Activated naive CD4-positive, alpha-beta T cell treated with anti-CD3 and anti-CD28 coated beads for 36 hours (primary cell): Measurements from ENCODE around the gene CWC25. TPM values are rescaled to one million over a fixed set of nuclear protein-coding genes. Genes with fewer than 3 reads are reported as not detected.
A peak's percentile ranks its signal among the peaks of the same experiment; 100 is the strongest.
"Not testable (repeated sequence)": the region's sequence is repeated elsewhere in the genome, so short reads cannot be mapped to it uniquely, and the experiment has no call there.

ENCODE experiments used
- CTCF ChIA-PET: fragments of 350-600 bp; sonication (Branson Sonifier 250); formaldehyde crosslinking; loops from one replicate; lab custom pipeline; 2021; ENCODE audit warnings: antibody characterized with exemption; lab: Charles Lee
- DNase-seq: peaks from one replicate; pipeline ENCODE4 v3.0.0-alpha.2; 2020
- H3K27ac Mint-ChIP-seq: one replicate; pipeline ENCODE4 v1.8.0; 2021; ENCODE audit warnings: mild to moderate bottlenecking, mixed read lengths
- H3K27me3 Mint-ChIP-seq: one replicate; pipeline ENCODE4 v1.8.0; 2021; ENCODE audit warnings: low read depth, mixed read lengths
- H3K36me3 Mint-ChIP-seq: one replicate; pipeline ENCODE4 v1.8.0; 2021; ENCODE audit warnings: low read depth, mixed read lengths
- H3K4me1 Mint-ChIP-seq: one replicate; pipeline ENCODE4 v1.8.0; 2021; ENCODE audit warnings: low read depth, mixed read lengths
- H3K4me3 Mint-ChIP-seq: one replicate; pipeline ENCODE4 v1.8.0; 2021; ENCODE audit warnings: mild to moderate bottlenecking, moderate library complexity, mixed read lengths
- H3K9me3 Mint-ChIP-seq: one replicate; pipeline ENCODE4 v1.8.0; 2021; ENCODE audit warnings: mixed read lengths
- intact Hi-C: fragments of 100-400 bp; cut with micrococcal nuclease; formaldehyde crosslinking; loops from one replicate; pipeline ENCODE4 v1.15.1; 2023
- total RNA-seq, 2 experiments: library from RNA; stranded (reverse); gene quantifications; one replicate each; pipeline ENCODE4 v1.2.3, GENCODE V29; 2021

Gene CWC25
- total RNA-seq, 2 experiments from 2014 or later: 18.6 to 21.9 TPM

DNA sequence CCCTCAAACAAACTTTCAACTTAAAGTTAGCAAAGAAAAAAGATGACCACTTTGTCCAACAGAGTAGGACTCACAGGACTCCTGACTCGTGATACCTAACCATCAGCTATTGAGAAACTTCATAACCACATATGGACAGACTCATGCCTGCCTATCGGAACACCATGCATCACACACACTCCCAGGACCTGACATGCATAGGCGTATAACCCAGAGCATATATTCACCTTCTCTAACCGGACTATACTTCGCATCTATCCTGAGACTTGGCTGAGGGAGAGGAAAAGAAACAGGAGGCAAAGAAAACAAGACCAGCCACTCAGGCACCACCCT lies 28.0 kb downstream of the CWC25 start:
- Mint-ChIP-seq H3K4me3 (peak overlapping the region; percentile 25), H3K36me3 (peaks cover 27% of the 10 kb centered on the region), H3K9me3 (no peaks in the 10 kb centered on the region), H3K27ac (no peak overlapping the region), H3K27me3 (no peaks in the 10 kb centered on the region), H3K4me1 (peaks cover 41% of the 10 kb centered on the region)
- no peak for DNase-seq
- intact Hi-C loops: loop anchor here (5.0 kb wide), 2 partner anchors 70 to 355 kb away; partner anchors contain the start of gene PLXDC1
- CTCF ChIA-PET: interaction anchor here (1.2 kb wide), 1 partner anchor 35 kb away, joined by 5 read pairs; no protein-coding TSS in a partner anchor

DNA sequence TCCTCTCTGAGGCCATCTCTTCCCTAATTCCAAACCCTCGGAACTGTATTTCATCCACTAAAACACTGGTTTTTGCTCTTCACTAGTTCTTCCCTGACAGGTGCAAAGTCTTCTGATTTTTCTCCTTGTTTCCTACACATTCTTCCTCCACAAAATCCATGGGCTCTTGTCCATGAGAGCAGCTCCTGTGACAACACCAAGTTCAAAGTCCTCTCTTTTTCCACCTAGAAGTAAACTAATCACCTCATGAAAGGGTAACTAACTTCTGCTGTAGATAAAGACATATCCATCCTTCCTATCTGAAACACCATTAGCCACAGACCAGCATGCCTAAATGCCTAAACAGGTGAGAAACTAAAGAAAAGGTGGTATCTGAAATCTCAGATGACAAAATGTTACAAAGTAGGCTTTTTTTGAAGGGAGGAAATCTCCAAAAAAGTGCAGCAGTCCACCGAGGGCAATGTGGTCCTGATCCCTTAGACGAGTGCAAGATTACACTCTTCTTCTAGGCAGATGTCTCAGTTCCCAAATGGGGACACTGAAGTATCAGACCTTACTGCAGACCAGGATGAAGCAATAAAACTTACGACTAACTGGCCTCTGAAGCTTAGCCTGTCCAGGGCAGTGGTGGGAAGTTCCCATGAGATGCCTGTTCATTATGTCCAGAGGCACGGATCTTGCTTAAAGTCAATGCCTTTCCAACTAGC lies 28.5 kb downstream of the CWC25 start:
- CTCF ChIA-PET: no interaction called here
- Mint-ChIP-seq H3K4me1 (peaks cover 43% of the 10 kb centered on the region), H3K27ac (no peak overlapping the region), H3K36me3 (peaks cover 23% of the 10 kb centered on the region), H3K27me3 (no peaks in the 10 kb centered on the region), H3K9me3 (no peaks in the 10 kb centered on the region), H3K4me3 (no peak overlapping the region)
- DNase-seq: no peak
- intact Hi-C loops: loop anchor here (5.0 kb wide), 2 partner anchors 71 to 356 kb away; partner anchors contain the start of gene PLXDC1

DNA sequence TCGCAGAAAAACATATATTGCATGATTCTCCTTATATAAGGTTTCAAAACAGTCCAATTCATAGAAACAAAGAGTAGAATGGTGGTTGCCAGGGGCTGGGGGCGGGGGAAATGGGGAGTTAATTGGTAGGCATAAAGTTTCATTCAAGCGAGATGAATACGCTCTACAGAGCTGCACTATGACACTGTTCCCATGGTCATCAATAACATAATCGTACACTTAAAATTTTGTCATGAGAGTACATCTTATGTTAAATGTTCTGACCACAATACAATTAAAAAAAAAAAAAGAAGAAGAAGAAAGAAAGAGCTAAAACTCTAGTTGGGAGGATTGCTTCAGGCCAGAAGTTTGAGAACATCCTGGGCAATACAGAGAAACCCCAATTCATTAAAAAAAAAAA lies 30.9 kb downstream of the CWC25 start:
- no peak for DNase-seq
- intact Hi-C loops: no loop called here
- no peak overlapping the region for H3K4me3 Mint-ChIP-seq
- no peaks in the 10 kb centered on the region for H3K27me3 Mint-ChIP-seq
- no peak overlapping the region for H3K27ac Mint-ChIP-seq
- H3K4me1 Mint-ChIP-seq: peaks cover 46% of the 10 kb centered on the region
- CTCF ChIA-PET: interaction anchor here (0.9 to 1.1 kb wide), 2 partner anchors 122 to 241 kb away, joined by 3 read pairs; no protein-coding TSS in a partner anchor
- no peaks in the 10 kb centered on the region for H3K9me3 Mint-ChIP-seq
- peaks cover 22% of the 10 kb centered on the region for H3K36me3 Mint-ChIP-seq

DNA sequence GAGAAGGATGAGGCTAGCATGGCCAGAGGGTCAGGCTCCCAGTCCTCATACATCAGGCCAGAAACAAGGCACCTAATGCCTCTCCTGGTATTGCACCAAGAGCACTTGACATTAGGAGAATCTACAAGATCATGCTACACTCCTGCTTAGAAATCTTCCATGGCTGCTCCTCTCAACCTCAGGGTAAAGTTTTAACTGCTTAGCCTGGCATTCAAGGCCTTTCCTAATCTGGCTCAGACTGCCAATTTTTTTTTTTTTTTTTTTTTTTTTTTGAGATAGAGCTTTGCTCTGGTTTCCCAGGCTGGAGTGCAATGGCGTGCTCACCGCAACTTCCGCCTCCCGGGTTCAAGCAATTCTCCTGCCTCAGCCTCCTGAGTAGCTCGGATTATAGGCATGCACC lies 34.0 kb downstream of the CWC25 start:
- H3K27me3 Mint-ChIP-seq: no peaks in the 10 kb centered on the region

DNA sequence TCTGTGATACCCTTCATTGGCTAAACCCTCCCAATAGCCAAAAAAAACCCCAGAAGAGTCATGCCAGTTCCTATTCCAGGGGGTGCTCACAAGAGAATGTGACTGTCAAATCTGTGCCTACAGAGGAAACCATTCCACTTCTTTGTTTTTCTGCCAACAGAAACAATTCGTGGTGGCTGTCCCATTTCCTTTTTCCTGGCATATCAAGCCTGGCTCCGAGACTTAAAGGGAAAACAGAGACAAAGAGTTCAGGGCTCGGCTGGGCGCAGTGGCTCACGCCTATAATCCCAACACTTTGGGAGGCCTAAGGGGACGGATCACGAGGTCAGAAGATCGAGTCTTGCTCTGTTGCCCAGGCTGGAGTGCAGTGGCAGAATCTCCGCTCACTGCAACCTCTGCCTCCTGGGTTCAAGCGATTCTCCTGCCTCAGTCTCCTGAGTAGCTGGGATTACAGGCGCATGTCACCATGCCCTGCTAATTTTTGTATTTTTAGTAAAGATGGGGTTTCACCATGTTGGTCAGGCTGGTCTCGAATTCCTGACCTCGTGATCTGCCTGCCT lies 34.9 kb downstream of the CWC25 start:
- Mint-ChIP-seq H3K36me3 (peaks cover 21% of the 10 kb centered on the region), H3K4me1 (peaks cover 18% of the 10 kb centered on the region)
- H3K27me3 Mint-ChIP-seq, H3K27ac Mint-ChIP-seq, H3K4me3 Mint-ChIP-seq, H3K9me3 Mint-ChIP-seq, intact Hi-C loops, DNase-seq: not testable (repeated sequence)
- CTCF ChIA-PET: interaction anchor here (0.7 kb wide), 1 partner anchor 56 kb away, joined by 3 read pairs; no protein-coding TSS in a partner anchor

More for the DNA sequence above, 34.0 kb downstream of the CWC25 start:
- Mint-ChIP-seq H3K36me3 (peaks cover 18% of the 10 kb centered on the region), H3K4me1 (peaks cover 23% of the 10 kb centered on the region), H3K9me3 (no peaks in the 10 kb centered on the region), H3K27ac (no peak overlapping the region), H3K4me3 (no peak overlapping the region)
- intact Hi-C loops: no loop called here
- DNase-seq: no peak
- CTCF ChIA-PET: interaction anchor here (0.7 kb wide), 1 partner anchor 26 kb away, joined by 4 read pairs; no protein-coding TSS in a partner anchor

DNA sequence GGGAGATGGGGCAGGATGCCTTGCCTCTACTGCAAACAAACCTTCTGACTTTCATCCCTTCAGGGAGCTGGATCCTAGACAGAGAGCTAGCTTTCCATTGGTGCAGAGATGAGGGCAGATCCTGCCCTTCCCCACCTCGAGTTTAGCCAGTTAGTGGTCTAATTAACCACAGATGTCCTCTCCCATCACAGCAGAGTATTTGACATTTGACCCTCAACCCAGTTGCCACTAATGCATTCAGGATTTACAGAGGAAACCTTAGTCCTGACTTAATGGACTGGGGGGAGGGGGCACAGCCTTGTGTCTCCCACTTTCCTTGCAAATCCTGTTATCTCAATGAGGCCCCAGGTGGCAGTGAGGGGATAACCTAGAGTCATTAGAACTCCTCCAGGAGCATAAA lies 35.9 kb downstream of the CWC25 start:
- Mint-ChIP-seq H3K9me3 (no peaks in the 10 kb centered on the region), H3K4me3 (no peak overlapping the region), H3K4me1 (peaks cover 15% of the 10 kb centered on the region), H3K27ac (no peak overlapping the region), H3K36me3 (peaks cover 18% of the 10 kb centered on the region), H3K27me3 (no peaks in the 10 kb centered on the region)
- CTCF ChIA-PET: no interaction called here
- intact Hi-C loops: no loop called here
- DNase-seq: no peak

DNA sequence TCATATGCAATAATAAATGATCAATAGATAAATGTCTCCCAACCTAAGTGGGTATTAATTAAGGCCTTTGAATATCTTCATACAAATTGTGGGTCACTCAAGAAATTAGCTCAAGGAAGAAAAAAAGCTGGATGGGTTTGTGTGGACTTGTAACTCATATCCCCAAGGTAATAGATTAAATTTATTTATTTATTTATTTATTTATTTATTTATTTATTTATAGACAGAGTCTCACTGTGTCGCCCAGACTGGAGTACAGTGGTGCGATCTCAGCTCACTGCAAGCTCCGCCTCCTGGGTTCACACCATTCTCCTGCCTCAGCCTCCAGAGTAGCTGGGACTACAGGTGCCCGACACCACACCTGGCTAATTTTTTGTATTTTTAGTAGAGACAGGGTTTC lies 37.1 kb downstream of the CWC25 start:
- H3K9me3 Mint-ChIP-seq, intact Hi-C loops, H3K27me3 Mint-ChIP-seq, H3K27ac Mint-ChIP-seq, DNase-seq, H3K4me3 Mint-ChIP-seq: not testable (repeated sequence)
- peaks cover 16% of the 10 kb centered on the region for H3K36me3 Mint-ChIP-seq
- CTCF ChIA-PET: interaction anchor here (1.0 kb wide), 1 partner anchor 53 kb away, joined by 3 read pairs; no protein-coding TSS in a partner anchor
- peaks cover 11% of the 10 kb centered on the region for H3K4me1 Mint-ChIP-seq

DNA sequence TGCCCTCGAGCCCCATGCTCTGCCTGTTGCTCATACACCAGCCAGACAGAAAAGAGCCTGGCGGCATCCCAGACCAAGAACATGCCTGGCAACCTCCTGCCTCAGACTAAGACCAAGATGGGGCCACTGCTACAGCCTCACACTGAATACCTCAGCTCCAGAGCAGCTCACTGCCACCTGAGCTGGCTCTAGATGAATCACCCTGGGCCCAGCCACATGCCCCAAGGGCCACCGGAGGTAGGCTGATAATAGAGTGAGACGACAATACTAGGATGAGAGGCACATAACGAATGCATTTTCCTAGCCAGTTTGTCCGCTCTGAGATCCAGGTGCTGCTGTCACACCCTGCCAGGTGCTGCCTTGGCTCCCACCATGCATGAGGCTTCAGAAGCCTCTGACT lies 38.7 kb downstream of the CWC25 start:
- DNase-seq: no peak
- Mint-ChIP-seq H3K9me3 (no peaks in the 10 kb centered on the region), H3K4me1 (peaks cover 8% of the 10 kb centered on the region), H3K4me3 (no peak overlapping the region), H3K27ac (no peak overlapping the region), H3K27me3 (no peaks in the 10 kb centered on the region), H3K36me3 (peaks cover 15% of the 10 kb centered on the region)
- CTCF ChIA-PET: no interaction called here
- intact Hi-C loops: no loop called here

DNA sequence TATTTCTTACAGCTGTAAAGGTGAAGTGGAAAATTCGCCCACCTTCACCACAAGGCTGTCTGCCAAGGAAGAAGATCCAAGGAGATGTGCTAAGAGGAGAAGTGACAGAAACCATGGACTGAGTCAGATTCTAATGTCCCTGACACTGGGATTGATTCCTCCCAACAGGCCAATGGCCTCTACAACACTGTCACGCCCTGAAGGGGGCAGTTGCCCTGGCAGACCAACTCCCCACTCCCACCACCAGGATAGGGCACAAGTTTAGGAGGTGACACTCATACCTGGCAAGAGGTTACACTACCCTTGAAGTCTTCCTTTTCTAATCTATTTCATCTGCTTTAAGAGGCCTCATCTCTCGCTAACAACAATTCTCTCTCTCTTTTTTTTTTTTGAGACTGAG lies 41.9 kb downstream of the CWC25 start:
- Mint-ChIP-seq H3K27ac (no peak overlapping the region), H3K4me1 (no peaks in the 10 kb centered on the region), H3K27me3 (no peaks in the 10 kb centered on the region), H3K4me3 (no peak overlapping the region), H3K9me3 (no peaks in the 10 kb centered on the region), H3K36me3 (peaks cover 17% of the 10 kb centered on the region)
- intact Hi-C loops: no loop called here
- no peak for DNase-seq
- CTCF ChIA-PET: interaction anchor here (0.5 kb wide), 1 partner anchor 23 kb away, joined by 4 read pairs; no protein-coding TSS in a partner anchor

DNA sequence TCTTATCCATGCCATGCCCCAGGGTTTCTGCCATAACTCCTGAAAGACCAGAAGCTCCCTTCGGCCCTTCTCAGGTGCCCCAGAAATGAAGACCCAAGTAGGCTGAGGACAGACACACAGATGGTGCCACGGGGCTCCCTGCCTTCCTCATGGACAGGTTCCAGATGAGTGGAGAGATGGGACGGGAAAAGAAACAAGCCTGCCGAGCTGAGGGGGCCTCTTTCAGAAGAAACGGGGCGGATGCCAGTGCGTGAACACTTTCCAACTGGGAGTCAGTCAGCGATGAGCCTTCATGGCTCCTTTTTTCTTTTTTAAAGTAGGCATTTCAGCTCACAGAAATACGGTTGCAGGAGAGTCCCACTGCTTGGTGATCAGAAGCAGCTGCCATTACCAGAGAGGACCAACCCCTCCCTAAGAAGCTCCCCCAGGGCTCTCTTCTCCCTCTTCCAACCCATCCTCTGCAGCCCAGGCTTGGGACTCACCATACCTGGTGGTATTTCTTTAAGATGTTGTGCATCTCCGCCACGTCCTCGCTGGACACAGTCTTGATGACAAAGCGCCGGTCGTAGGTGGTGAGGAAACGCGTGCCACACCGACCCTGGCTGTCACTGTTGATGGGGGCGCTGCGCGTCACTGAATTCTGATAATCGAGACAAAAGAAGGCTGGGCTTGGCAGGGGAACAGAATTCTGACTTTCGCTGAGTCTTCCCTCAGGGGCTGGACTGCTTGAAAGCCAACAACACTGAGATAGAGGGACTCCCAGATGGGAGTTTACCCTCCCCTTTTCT lies 45.0 kb downstream of the CWC25 start:
- DNase-seq: no peak
- H3K27me3 Mint-ChIP-seq: no peaks in the 10 kb centered on the region
- no peaks in the 10 kb centered on the region for H3K4me1 Mint-ChIP-seq
- H3K9me3 Mint-ChIP-seq: no peaks in the 10 kb centered on the region
- H3K36me3 Mint-ChIP-seq: peaks cover 12% of the 10 kb centered on the region
- no peak overlapping the region for H3K4me3 Mint-ChIP-seq
- H3K27ac Mint-ChIP-seq: no peak overlapping the region
- CTCF ChIA-PET: interaction anchor here (0.6 kb wide), 1 partner anchor 668 kb away, joined by 3 read pairs; no protein-coding TSS in a partner anchor
- intact Hi-C loops: no loop called here

DNA sequence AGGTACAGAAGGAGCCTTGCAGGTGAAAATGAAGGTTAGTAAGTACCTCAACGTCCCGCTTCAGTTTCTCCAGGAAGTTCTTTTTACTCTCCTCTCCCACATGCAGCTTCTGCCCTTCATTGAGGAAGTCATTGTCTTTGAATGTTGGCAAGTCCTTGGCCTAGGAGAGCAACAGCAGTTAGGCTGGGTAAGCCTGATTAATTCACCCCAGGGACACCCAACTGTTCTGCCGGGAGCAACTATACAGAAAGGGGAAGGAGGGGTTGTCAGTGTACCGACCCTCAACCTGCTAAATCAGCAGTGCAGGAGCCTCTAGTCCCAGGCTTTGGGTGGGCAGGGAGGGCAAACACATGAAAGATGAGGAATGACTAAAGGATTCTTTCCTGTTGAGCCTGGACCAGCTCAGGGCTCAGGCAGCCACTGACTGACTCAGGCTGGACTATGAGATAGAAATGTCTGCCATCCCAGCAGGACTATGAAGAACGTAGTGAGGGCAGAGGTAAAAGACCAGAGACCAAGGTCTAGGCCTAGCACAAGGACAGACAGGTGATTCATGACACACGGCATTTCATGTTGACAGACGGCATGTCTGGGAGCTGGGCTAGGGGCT lies 47.4 kb downstream of the CWC25 start:
- CTCF ChIA-PET: no interaction called here
- Mint-ChIP-seq H3K36me3 (peaks cover 15% of the 10 kb centered on the region), H3K4me1 (no peaks in the 10 kb centered on the region), H3K27ac (no peak overlapping the region), H3K4me3 (no peak overlapping the region), H3K27me3 (no peaks in the 10 kb centered on the region), H3K9me3 (no peaks in the 10 kb centered on the region)
- no peak for DNase-seq
- intact Hi-C loops: no loop called here

DNA sequence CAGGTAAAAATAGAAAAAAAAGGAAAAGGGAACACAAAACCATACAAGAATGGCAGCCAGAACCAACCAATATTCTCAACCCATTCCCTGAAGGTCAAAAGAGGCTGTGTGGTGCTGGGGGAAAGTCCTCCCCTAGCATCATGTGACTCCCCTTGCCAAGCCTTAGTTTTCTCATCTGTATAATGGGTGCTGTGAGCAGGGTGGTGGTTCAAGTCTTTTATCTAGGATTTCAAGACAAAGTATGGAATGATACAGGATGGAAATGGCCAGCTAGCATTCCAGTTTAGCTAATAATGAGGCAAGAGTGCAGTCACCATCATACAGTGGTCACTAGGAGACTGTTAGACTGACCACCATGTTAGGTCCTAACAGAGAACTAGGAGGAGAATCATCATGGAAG lies 51.9 kb downstream of the CWC25 start:
- H3K27ac Mint-ChIP-seq: no peak overlapping the region
- H3K4me3 Mint-ChIP-seq: no peak overlapping the region
- intact Hi-C loops: no loop called here
- peaks cover 23% of the 10 kb centered on the region for H3K36me3 Mint-ChIP-seq
- DNase-seq: no peak
- no peaks in the 10 kb centered on the region for H3K27me3 Mint-ChIP-seq
- H3K4me1 Mint-ChIP-seq: no peaks in the 10 kb centered on the region
- no peaks in the 10 kb centered on the region for H3K9me3 Mint-ChIP-seq
- CTCF ChIA-PET: no interaction called here
